HepG2 (cell line): ENCODE data around the gene MRM2. TPM values are rescaled to one million over a fixed set of nuclear protein-coding genes. Genes with fewer than 3 reads are reported as not detected.

Experiments
- ATAC-seq: fragments of 200-7000 bp; cut with Tn5 transposase; 3 replicates; pipeline ENCODE4 v1.9.1; 2020; ENCODE audit warnings: mild to moderate bottlenecking, moderate library complexity
- BruUV-seq: library from RNA; stranded (reverse); fragments of 400-500 nt; replicated peaks from 2 replicates; lab custom pipeline; 2021; lab: Mats Ljungman, UMichigan
- CTCF ChIA-PET: fragments of 300-600 bp; formaldehyde crosslinking; extraction: SDS; loops from one replicate; lab custom pipeline; 2021; ENCODE audit warnings: low total read pairs, inconsistent platforms, low intra/inter-chr PET ratio; lab: Yijun Ruan, JAX
- POLR2A ChIA-PET: fragments of 350-600 bp; sonication (Branson Sonifier 250); formaldehyde crosslinking; loops from one replicate; lab custom pipeline; 2020; ENCODE audit warnings: antibody characterized with exemption, inconsistent platforms; lab: Yijun Ruan, JAX
- DNase-seq: peaks from one replicate; pipeline ENCODE4 v3.0.0-alpha.2; 2015; ENCODE audit warnings: low spot score
- FAIRE-seq: peaks from 3 replicates; lab custom pipeline; 2011; peaks lifted over from hg19 to GRCh38; lab: Jason Lieb, UNC
- H2AFZ ChIP-seq: one replicate; pipeline ENCODE4 v1.6.1; 2011; ENCODE audit warnings: low read length, inconsistent platforms
- H3K27ac ChIP-seq: fragments of 300-600 bp; 3 replicates; pipeline ENCODE4 v1.8.0; 2011; ENCODE audit warnings: mixed run types, mild to moderate bottlenecking, mixed read lengths, low read length, inconsistent platforms; ENCODE audit not compliant: insufficient read depth; ENCODE audit errors: extremely low read length
- H3K27me3 ChIP-seq, 2 experiments: fragments of 200-600 bp in 1 of 2; 2 replicates in 1 of 2; 3 replicates in 1 of 2; pipeline versions ENCODE4 v1.6.0 to v1.8.0; 2011; ENCODE audit warnings: low read length in 2 of 2, mild to moderate bottlenecking in 2 of 2, moderate library complexity in 2 of 2, inconsistent platforms in 1 of 2; ENCODE audit not compliant: insufficient read depth in 2 of 2, control insufficient read depth in 1 of 2
- H3K36me3 ChIP-seq, 2 experiments: fragments of 200-600 bp in 1 of 2; replicated peaks in 1 of 2; 2 replicates in 1 of 2; 3 replicates in 1 of 2; pipeline versions ENCODE4 v1.5.1 to v1.8.0; 2011; ENCODE audit warnings: low read length in 2 of 2, inconsistent platforms in 1 of 2; ENCODE audit not compliant: insufficient read depth in 2 of 2, control insufficient read depth in 1 of 2
- H3K4me1 ChIP-seq: 2 replicates; pipeline ENCODE4 v1.5.1; 2012; ENCODE audit warnings: low read length, inconsistent platforms; ENCODE audit not compliant: insufficient read depth
- H3K4me2 ChIP-seq: 2 replicates; pipeline ENCODE4 v1.6.0; 2011; ENCODE audit warnings: low read depth, low read length, inconsistent platforms
- H3K4me3 ChIP-seq, 3 experiments: fragments of 200-600 bp in 1 of 3; sonication (generic), shearing (Covaris generic) in 1 of 3; replicated peaks in 1 of 3; 2 replicates each; pipeline ENCODE4 v1.5.1; 2011 to 2016; ENCODE audit warnings: low read length in 3 of 3, inconsistent platforms in 2 of 3, low read depth in 2 of 3, mild to moderate bottlenecking in 2 of 3, control low read depth in 1 of 3, mixed read lengths in 1 of 3; ENCODE audit not compliant: insufficient read depth in 1 of 3
- H3K79me2 ChIP-seq: one replicate; pipeline ENCODE4 v1.6.1; 2011; ENCODE audit warnings: low read length, inconsistent platforms; ENCODE audit not compliant: insufficient read depth
- H3K9ac ChIP-seq: 2 replicates; pipeline ENCODE4 v1.6.0; 2011; ENCODE audit warnings: mild to moderate bottlenecking, low read depth, low read length, inconsistent platforms; ENCODE audit not compliant: insufficient read depth
- H3K9me3 ChIP-seq: 2 replicates; pipeline ENCODE4 v1.5.1; 2012; ENCODE audit warnings: mild to moderate bottlenecking, low read length
- H4K20me1 ChIP-seq: 2 replicates; pipeline ENCODE4 v1.6.0; 2011; ENCODE audit warnings: inconsistent platforms, mild to moderate bottlenecking, low read length, moderate library complexity; ENCODE audit not compliant: insufficient read depth
- ATF7-NPFF ChIP-seq: sonication (generic); formaldehyde crosslinking; IDR thresholded peaks from 2 replicates; pipeline ENCODE4 v1.8.1; 2023; ENCODE audit warnings: mild to moderate bottlenecking, low read depth, missing genetic modification reagents, moderate library complexity
- BRCA1 ChIP-seq: sonication (generic); formaldehyde crosslinking; IDR thresholded peaks from 2 replicates; pipeline ENCODE4 v1.4.0; 2020; ENCODE audit warnings: missing genetic modification reagents
- BRD4 ChIP-seq: sonication (generic); formaldehyde crosslinking; IDR thresholded peaks from 2 replicates; pipeline ENCODE4 v1.4.0; 2020; ENCODE audit warnings: missing genetic modification reagents
- CEBPG ChIP-seq: IDR thresholded peaks from 2 replicates; pipeline ENCODE4 v1.6.1; 2016
- CHCHD3 ChIP-seq: sonication (generic); formaldehyde crosslinking; IDR thresholded peaks from 2 replicates; pipeline ENCODE4 v1.8.0; 2022; ENCODE audit warnings: mild to moderate bottlenecking, missing genetic modification reagents, moderate library complexity
- FIP1L1 ChIP-seq: fragments of 200-400 bp; formaldehyde crosslinking; IDR thresholded peaks from 2 replicates; pipeline ENCODE4 v1.6.1; 2018; ENCODE audit warnings: low read depth, mild to moderate bottlenecking, low read length, moderate library complexity, borderline replicate concordance; ENCODE audit not compliant: insufficient read depth
- FLYWCH1 ChIP-seq: sonication (generic); formaldehyde crosslinking; IDR thresholded peaks from 2 replicates; pipeline ENCODE4 v1.8.1; 2023; ENCODE audit warnings: mild to moderate bottlenecking, missing genetic modification reagents
- KLF15 ChIP-seq: sonication (generic); formaldehyde crosslinking; IDR thresholded peaks from 2 replicates; pipeline ENCODE4 v1.8.1; 2023; ENCODE audit warnings: borderline replicate concordance, mild to moderate bottlenecking, inconsistent platforms, missing genetic modification reagents, mixed read lengths
- MED13 ChIP-seq: sonication (generic); formaldehyde crosslinking; IDR thresholded peaks from 2 replicates; pipeline ENCODE4 v1.5.0; 2020; ENCODE audit warnings: missing genetic modification reagents
- MTA3 ChIP-seq: sonication (generic); formaldehyde crosslinking; IDR thresholded peaks from 2 replicates; pipeline ENCODE4 v1.4.0; 2020; ENCODE audit warnings: missing genetic modification reagents
- MTF1 ChIP-seq: sonication (generic); formaldehyde crosslinking; IDR thresholded peaks from 2 replicates; pipeline ENCODE4 v1.5.0; 2020; ENCODE audit warnings: missing genetic modification reagents
- POGK ChIP-seq: sonication (generic); formaldehyde crosslinking; conservative IDR thresholded peaks from 2 replicates; pipeline ENCODE4 v1.8.0; 2022; ENCODE audit warnings: mild to moderate bottlenecking, moderate library complexity, missing genetic modification reagents
- TBP ChIP-seq: sonication (generic); formaldehyde crosslinking; IDR thresholded peaks from 2 replicates; pipeline ENCODE4 v1.5.0; 2020; ENCODE audit warnings: missing genetic modification reagents
- ZNF296 ChIP-seq: sonication (generic); formaldehyde crosslinking; conservative IDR thresholded peaks from 2 replicates; pipeline ENCODE4 v1.5.0; 2020; ENCODE audit warnings: mild to moderate bottlenecking, missing genetic modification reagents
- ZNF607 ChIP-seq: sonication (generic); formaldehyde crosslinking; IDR thresholded peaks from 2 replicates; pipeline ENCODE4 v1.5.1; 2020; ENCODE audit warnings: missing genetic modification reagents, mild to moderate bottlenecking, borderline replicate concordance
- ZNF678 ChIP-seq: sonication (generic); formaldehyde crosslinking; IDR thresholded peaks from 2 replicates; pipeline ENCODE4 v1.4.0; 2020; ENCODE audit warnings: mild to moderate bottlenecking, missing genetic modification reagents
- WGBS: methylation state at CpG from one replicate; pipeline ENCODE4 v1.1.6; 2017; ENCODE audit warnings: low lambda C conversion rate; 5-methylcytosine and 5-hydroxymethylcytosine counted together
- in situ Hi-C: cut with HindIII; loops from 2 replicates; pipeline ENCODE4 v1.10.0; 2017; ENCODE audit warnings: low pct_unique_long_range_greater_than_20kb; ENCODE audit not compliant: extremely low pct_ligation_motif_present
- intact Hi-C: fragments of 100-400 bp; cut with micrococcal nuclease; formaldehyde crosslinking; loops from one replicate; pipeline ENCODE4 v1.10.0; 2022; ENCODE audit not compliant: unreplicated experiment
- polyA plus RNA-seq, 8 experiments: library from polyadenylated mRNA; depleted of rRNA in 3 of 8; stranded (reverse) in 7 of 8; unstranded in 1 of 8; fragments of >200 nt; fragmentation: Illumina TruSeq in 4 of 8; extraction: Trizol in 4 of 8; gene quantifications; 2 replicates each; pipeline versions ENCODE4 v1.2.1 to v1.2.3, GENCODE V29; 2011 to 2016; ENCODE audit warnings: low read depth in 4 of 8, missing spikeins in 1 of 8, mixed read lengths in 1 of 8; ENCODE audit not compliant: insufficient read depth in 1 of 8
- total RNA-seq, 5 experiments: library from RNA; depleted of rRNA; stranded (reverse); fragments of >200 nt; fragmentation: Illumina TruSeq; extraction: Trizol; gene quantifications; 2 replicates each; pipeline ENCODE4 v1.2.3, GENCODE V29; 2016; ENCODE audit warnings: low read depth in 1 of 5
- TF ChIP-seq, protein P1 (sequence below): sonication (generic); formaldehyde crosslinking; IDR thresholded peaks from 2 replicates; pipeline ENCODE4 v1.8.0; 2022; ENCODE audit warnings: missing genetic modification reagents, mild to moderate bottlenecking, borderline replicate concordance

MRM2 gene
- total and polyA plus RNA-seq, 2 of the 13 experiments (the other 11 are each of a cell fraction or from before 2014, with no cell fraction given) = 13.2 to 34.2 TPM

DNA sequence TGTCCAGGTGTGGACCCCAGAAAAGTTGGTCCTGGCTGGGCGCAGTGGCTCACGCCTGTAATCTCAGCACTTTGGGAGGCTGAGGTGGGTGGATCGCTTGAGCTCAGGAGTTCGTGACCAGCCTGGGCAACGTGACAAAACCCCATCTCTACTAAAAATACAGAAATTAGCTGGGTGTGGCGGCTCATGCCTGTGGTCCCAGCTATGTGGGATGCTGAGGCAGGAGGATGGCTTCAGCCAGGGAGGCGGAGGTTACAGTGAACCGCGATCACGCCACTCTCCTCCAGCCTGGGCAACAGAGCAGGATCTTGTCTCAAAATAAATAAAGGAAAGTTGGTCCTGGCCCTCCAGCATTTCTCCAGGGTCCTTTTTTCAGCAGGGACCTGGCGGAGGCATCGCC, 1.5 kb upstream of the MRM2 start:
- ATAC-seq (no peak), DNase-seq (no peak), FAIRE-seq (no peak)
- ChIA-PET POLR2A (no interaction called here), CTCF (no interaction called here)
- Histone ChIP-seq H3K27me3 (no peaks in the 10 kb centered on the region; a peak in 1 of 5 replicates), H3K4me3 (no peak overlapping the region), H3K79me2 (peaks cover 22% of the 10 kb centered on the region), H3K27ac (no peak overlapping the region), H3K9ac (no peak overlapping the region), H3K9me3 (no peaks in the 10 kb centered on the region), H3K36me3 (peaks cover 4 to 9% of the 10 kb centered on the region in 2 experiments; a peak in 3 of 5 replicates), H3K4me1 (peaks cover 37% of the 10 kb centered on the region), H2AFZ (no peak overlapping the region), H3K4me2 (peak overlapping the region; percentile 99), H4K20me1 (no peaks in the 10 kb centered on the region)
- in situ Hi-C loops = loop anchor here (5.0 kb wide), 1 partner anchor 104 kb away; no protein-coding TSS in a partner anchor
- WGBS = 89% methylated on average over 11 of the region's 12 CpGs
- TF ChIP-seq ZNF678 (CRISPR knock-in tag) (no peak), CEBPG (no peak), TBP (CRISPR knock-in tag) (no peak), BRD4 (no peak), ZNF607 (CRISPR knock-in tag) (no peak), FLYWCH1 (no peak), ZNF296 (no peak), MTF1 (no peak), MED13 (no peak), MTA3 (CRISPR knock-in tag) (no peak), CHCHD3 (no peak), FIP1L1 (no peak), POGK (CRISPR knock-in tag) (no peak), ATF7-NPFF (CRISPR knock-in tag) (no peak), KLF15 (CRISPR knock-in tag) (no peak), BRCA1 (CRISPR knock-in tag) (no peak)
- TF ChIP-seq, protein P1, sequence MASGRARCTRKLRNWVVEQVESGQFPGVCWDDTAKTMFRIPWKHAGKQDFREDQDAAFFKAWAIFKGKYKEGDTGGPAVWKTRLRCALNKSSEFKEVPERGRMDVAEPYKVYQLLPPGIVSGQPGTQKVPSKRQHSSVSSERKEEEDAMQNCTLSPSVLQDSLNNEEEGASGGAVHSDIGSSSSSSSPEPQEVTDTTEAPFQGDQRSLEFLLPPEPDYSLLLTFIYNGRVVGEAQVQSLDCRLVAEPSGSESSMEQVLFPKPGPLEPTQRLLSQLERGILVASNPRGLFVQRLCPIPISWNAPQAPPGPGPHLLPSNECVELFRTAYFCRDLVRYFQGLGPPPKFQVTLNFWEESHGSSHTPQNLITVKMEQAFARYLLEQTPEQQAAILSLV (CRISPR knock-in tag) = no peak
- intact Hi-C loops = loop anchor here (2.0 to 10.0 kb wide), 2 partner anchors 71 to 111 kb away; partner anchors contain the start of genes EIF3B and SNX8
- no TSS peak for BruUV-seq
